WERI-Rb-1 (cell line): ENCODE data around the gene VGLL3.

Experiments used
- DNase-seq: peaks from one replicate; pipeline ENCODE4 v3.0.0-alpha.2; 2020
- H3K27ac ChIP-seq: fragments of 250-450 bp; sonication (Bioruptor Pico); 2 replicates; pipeline ENCODE4 v1.5.1; 2020; ENCODE audit warnings: mild to moderate bottlenecking, moderate library complexity
- H3K27me3 ChIP-seq: fragments of 250-450 bp; sonication (Bioruptor Pico); 2 replicates; pipeline ENCODE4 v1.5.1; 2021; ENCODE audit warnings: mild to moderate bottlenecking, low read depth, moderate library complexity; ENCODE audit not compliant: insufficient read depth, severe bottlenecking
- H3K36me3 ChIP-seq: fragments of 250-450 bp; sonication (Bioruptor Pico); 2 replicates; pipeline ENCODE4 v1.5.1; 2020; ENCODE audit warnings: mild to moderate bottlenecking, moderate library complexity
- H3K4me3 ChIP-seq: 2 replicates; pipeline ENCODE4 v1.5.1; 2011; ENCODE audit warnings: low read depth, mild to moderate bottlenecking, control low read depth, low read length
- H3K9me3 ChIP-seq: fragments of 250-450 bp; sonication (Bioruptor Pico); 2 replicates; pipeline ENCODE4 v1.5.1; 2021; ENCODE audit warnings: mild to moderate bottlenecking, moderate library complexity; ENCODE audit not compliant: severe bottlenecking
- CTCF ChIP-seq: IDR thresholded peaks from 2 replicates; pipeline ENCODE4 v1.5.1; 2011; ENCODE audit warnings: low read depth, mild to moderate bottlenecking, control low read depth, inconsistent platforms, low read length

VGLL3 gene

GRCh38 chr3:86987421-86987715 lies 3.6 kb downstream of the VGLL3 start:
- Histone ChIP-seq H3K36me3 (no peaks in the 10 kb centered on the region), H3K27me3 (peaks cover 9% of the 10 kb centered on the region), H3K4me3 (no peak overlapping the region), H3K9me3 (no peaks in the 10 kb centered on the region), H3K27ac (no peak overlapping the region)
- no peak for TF ChIP-seq CTCF
- DNase-seq = no peak

- H3K9me3 ChIP-seq = no peaks in the 10 kb centered on the region
- no peak overlapping the region for H3K27ac ChIP-seq
- DNase-seq = no peak
- H3K27me3 ChIP-seq = peaks cover 9% of the 10 kb centered on the region
- no peak overlapping the region for H3K4me3 ChIP-seq
- H3K36me3 ChIP-seq = no peaks in the 10 kb centered on the region
- no peak for TF ChIP-seq CTCF
Measured at GRCh38 chr3:86986671-86987420, 4.1 kb downstream of the VGLL3 start.

GRCh38 chr3:86985181-86985826 lies 5.6 kb downstream of the VGLL3 start:
- Histone ChIP-seq H3K9me3 (no peaks in the 10 kb centered on the region), H3K36me3 (no peaks in the 10 kb centered on the region), H3K27ac (no peak overlapping the region), H3K4me3 (no peak overlapping the region), H3K27me3 (peaks cover 7% of the 10 kb centered on the region)
- TF ChIP-seq CTCF = no peak
- DNase-seq = no peak

GRCh38 chr3:86984271-86984670 lies 6.7 kb downstream of the VGLL3 start:
- Histone ChIP-seq H3K36me3 (no peaks in the 10 kb centered on the region), H3K27ac (no peak overlapping the region), H3K27me3 (no peaks in the 10 kb centered on the region), H3K4me3 (no peak overlapping the region), H3K9me3 (no peaks in the 10 kb centered on the region)
- no peak for TF ChIP-seq CTCF
- no peak for DNase-seq

- TF ChIP-seq CTCF = no peak
- no peak for DNase-seq
- H3K36me3 ChIP-seq = no peaks in the 10 kb centered on the region
- H3K27me3 ChIP-seq = no peaks in the 10 kb centered on the region
- H3K4me3 ChIP-seq = no peak overlapping the region
- H3K27ac ChIP-seq = no peak overlapping the region
- H3K9me3 ChIP-seq = no peaks in the 10 kb centered on the region
Measured at GRCh38 chr3:86982883-86983282, 8.1 kb downstream of the VGLL3 start.

GRCh38 chr3:86978111-86978551 lies 12.8 kb downstream of the VGLL3 start:
- Histone ChIP-seq H3K36me3 (no peaks in the 10 kb centered on the region), H3K27me3 (no peaks in the 10 kb centered on the region), H3K9me3 (no peaks in the 10 kb centered on the region), H3K27ac (no peak overlapping the region), H3K4me3 (no peak overlapping the region)
- no peak for DNase-seq
- TF ChIP-seq CTCF = no peak
